Heart left ventricle (tissue), 13 donors: ENCODE results near the gene TSPAN11.

Experiments
- CTCF ChIP-seq, 12 donors: fragments of 200-600 bp; sonication (generic) in 4 of 12; IDR thresholded peaks; one replicate each; pipeline versions ENCODE4 v1.5.0 to v1.8.0; 2018 to 2022; ENCODE audit warnings: antibody characterized with exemption in 12 of 12, mild to moderate bottlenecking in 5 of 12
- POLR2A ChIP-seq, 2 donors: fragments of 450-650 bp; IDR thresholded peaks; one replicate each; pipeline ENCODE4 v1.6.1; 2017; ENCODE audit warnings: antibody characterized with exemption in 2 of 2, mild to moderate bottlenecking in 2 of 2, moderate library complexity in 2 of 2
- donor health status: ischemic (EF 13 %, LVEDD 7.1; RV severe dilation, severe dysfunction).
- donor health status: DM: no; HTN: yes; CAD: no.
- donor health status: DM: no; HTN: no; CAD: no.
- donor health status: ischemic (EF 25% LVEDD 6.9; RV normal size, moderate dysfunction).
- donor health status: ischemic (EF 25% LVEDD 5.7; RV mildly dilated, moderate dysfunction).
- donor health status: ischemic (EF 35%, LVEDD 5.7; RV mildly dilated, moderate dysfunction).
- donor health status: nonischemic (EF 11% LVEDD 7.7; RV severe dilation, severe dysfunction).
- donor health status: DM: yes; HTN: yes; CAD: no.
- donor health status: PGD.
- donor health status: ischemic (EF 29% LVEDD 5.4; RV normal size, mild dysfunction).
- donor health status: nonischemic (EF 23%, LVEDD 6.1; RV moderate dilation, normal function).

DNA sequence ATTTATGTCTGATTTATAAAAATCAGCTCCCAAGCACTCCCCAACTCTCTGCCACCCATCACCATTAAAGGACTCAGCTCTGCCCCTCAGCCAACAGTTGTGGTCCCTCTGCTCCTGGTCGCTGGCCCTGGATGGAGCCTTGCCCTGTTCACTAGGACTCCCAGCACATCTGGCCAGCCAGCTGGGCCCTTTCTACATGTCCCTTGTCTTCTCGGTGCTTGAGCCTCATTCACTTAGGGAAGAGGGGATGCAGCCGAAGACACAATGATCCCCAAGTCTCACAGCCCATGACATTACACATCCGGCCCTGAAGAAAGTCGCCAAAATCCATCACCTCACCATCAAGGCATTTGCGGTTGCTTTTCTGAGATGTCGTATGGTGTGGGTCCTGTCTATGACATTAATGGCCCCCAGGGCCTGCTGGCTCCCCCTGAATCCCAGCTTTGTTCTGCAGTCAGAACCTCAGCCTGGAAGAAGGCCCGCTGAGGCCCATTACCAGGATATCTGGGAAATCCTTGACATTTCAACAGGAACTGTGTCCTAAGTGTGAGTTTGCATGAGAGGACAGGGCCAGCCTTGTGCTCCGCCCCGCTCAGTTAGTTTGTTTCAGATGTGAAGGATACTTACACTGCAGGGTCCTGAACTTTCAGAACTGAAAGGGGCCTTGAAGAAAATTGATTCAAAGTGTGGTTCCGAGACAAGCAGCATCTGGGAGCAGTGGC is 19.1 kb downstream of the TSPAN11 start:
- TF ChIP-seq CTCF (IDR thresholded peaks at IDR 0.05) (no peak), POLR2A (IDR thresholded peaks at IDR 0.05) (no peak)
